OCI-LY3 (cell line): ENCODE measurements around the gene STARD9.

Source experiments
- EZH2phosphoT487 ChIP-seq: fragments of 200-600 bp; shearing (Covaris generic); IDR thresholded peaks from 2 replicates; pipeline ENCODE4 v1.6.1; 2018; ENCODE audit warnings: antibody characterized with exemption, mixed run types, low read depth
- TF ChIP-seq, protein P1 (sequence below): fragments of 200-600, 300-600 bp; sonication (generic); IDR thresholded peaks from 2 replicates; pipeline ENCODE4 v1.5.1; 2014; ENCODE audit warnings: antibody characterized with exemption, low read length, low read depth

GRCh38 chr15:42533246-42533645, 42.2 kb upstream of the STARD9 start:
- TF ChIP-seq, protein P1, sequence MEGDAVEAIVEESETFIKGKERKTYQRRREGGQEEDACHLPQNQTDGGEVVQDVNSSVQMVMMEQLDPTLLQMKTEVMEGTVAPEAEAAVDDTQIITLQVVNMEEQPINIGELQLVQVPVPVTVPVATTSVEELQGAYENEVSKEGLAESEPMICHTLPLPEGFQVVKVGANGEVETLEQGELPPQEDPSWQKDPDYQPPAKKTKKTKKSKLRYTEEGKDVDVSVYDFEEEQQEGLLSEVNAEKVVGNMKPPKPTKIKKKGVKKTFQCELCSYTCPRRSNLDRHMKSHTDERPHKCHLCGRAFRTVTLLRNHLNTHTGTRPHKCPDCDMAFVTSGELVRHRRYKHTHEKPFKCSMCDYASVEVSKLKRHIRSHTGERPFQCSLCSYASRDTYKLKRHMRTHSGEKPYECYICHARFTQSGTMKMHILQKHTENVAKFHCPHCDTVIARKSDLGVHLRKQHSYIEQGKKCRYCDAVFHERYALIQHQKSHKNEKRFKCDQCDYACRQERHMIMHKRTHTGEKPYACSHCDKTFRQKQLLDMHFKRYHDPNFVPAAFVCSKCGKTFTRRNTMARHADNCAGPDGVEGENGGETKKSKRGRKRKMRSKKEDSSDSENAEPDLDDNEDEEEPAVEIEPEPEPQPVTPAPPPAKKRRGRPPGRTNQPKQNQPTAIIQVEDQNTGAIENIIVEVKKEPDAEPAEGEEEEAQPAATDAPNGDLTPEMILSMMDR: no peak
- no peak for TF ChIP-seq EZH2phosphoT487
